HG02763 (cell line): ENCODE measurements around the gene MAP7D1.

ENCODE experiments used
- ATAC-seq: cut with Tn5 transposase; IDR thresholded peaks from one replicate; pipeline ENCODE4 v1.9.1; 2021; ENCODE audit warnings: mild to moderate bottlenecking, moderate library complexity; ENCODE audit not compliant: unreplicated experiment

The MAP7D1 gene

DNA sequence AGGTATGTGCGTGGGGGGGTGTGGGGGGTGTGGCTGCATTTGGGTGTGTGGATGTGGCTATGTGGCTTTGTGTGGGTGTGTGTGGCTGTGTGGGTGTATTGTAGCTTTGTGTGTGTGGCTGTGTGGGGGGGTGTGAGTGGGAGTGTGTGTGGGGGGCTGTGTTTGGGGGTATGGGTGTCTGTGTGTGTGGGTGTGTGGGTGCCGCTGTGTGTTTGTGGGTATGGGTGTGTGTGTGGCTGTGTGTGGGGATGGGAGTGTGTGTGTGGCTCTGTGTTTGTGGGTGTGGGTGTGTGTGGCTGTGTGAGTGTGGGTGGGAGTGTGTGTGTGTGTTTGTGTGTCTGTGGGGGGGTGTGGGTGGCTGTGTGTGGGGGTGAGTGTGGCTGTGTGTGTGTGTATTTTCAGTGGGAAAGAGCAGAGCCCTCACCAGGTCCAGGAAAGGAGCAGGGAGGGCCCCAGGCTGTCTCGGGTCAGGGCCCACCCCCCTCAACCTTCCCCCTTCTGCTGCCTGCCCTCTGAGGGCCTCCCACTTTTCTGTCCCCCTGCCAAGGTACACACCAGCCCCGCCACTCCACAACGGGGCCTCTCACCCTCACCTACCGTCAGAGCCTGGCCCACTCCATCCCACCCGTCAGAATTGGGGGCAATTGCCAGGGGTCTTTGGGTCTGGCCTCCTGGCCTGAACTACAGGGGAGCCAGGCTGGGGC is 29.0 kb upstream of the MAP7D1 start:
- no peak for ATAC-seq

DNA sequence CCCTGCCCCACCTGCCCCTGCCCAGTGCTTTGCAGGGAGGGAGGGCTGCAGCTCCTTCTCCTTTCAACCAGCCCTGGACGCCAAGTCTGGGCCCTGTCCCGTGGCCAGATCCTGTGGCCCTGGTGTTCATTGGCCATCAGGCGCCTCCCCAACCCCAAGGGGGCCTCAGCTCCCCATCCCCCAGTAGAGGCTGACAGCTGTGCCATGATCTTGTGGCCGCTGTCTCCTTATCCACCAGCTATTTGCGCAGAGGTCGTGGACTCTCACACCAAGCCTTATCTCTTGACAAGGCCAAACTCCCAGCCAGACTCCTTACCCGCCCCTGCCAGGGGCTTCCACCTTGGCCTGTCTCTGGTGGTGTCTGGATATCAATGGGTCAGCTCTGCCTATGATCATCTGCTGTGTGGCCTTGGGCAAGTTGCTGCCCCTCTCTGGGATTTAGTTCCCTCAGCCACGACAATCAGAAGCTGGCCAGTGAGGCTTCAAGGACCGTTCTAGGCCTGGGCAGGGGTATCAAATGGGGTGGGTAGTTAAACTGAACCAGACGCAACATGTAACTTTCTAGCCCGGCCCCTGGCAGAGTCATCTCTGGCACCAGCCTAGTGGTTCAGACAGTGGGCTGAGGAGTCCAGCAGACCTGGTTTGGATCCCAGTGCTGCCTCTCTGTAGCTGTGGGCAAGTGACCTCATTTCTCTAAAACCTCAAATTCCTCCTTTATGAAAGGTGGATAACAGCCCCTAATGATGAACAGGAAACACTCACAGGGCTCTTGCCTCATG is 27.6 kb upstream of the MAP7D1 start:
- no peak for ATAC-seq

DNA sequence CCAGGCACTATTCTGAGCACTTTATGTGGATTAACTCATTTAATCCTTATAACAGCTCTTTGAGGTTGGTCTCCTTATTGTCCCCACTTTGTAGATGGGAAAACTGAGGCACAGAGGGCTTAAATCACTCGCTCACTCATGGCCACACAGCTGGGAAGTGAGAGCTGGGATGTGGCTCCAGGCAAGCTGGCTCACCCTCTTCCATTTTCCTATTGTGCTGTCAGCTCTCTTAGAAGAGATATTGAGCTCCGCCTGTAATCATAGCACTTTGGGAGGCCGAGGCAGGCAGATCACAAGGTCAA is 27.1 kb upstream of the MAP7D1 start:
- ATAC-seq: no peak

DNA sequence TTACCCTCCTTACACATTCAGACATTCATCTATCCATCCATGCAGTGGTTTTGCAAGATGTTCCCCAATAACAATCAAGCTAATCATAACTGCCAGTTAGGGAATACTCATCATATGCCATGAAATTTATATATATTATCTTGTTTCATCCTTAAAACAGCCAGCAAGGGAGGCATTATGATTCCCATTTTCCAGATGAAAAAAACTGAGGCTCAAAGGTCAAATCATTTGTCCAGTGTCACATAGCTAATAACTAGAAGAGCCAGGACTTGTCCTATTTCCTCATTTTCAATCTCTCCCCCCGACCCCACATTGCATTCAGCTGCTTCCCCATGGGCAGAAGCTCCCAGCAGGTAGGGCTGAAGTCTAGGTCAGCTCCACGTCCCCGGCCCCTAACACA is 23.9 kb upstream of the MAP7D1 start:
- ATAC-seq: no peak

DNA sequence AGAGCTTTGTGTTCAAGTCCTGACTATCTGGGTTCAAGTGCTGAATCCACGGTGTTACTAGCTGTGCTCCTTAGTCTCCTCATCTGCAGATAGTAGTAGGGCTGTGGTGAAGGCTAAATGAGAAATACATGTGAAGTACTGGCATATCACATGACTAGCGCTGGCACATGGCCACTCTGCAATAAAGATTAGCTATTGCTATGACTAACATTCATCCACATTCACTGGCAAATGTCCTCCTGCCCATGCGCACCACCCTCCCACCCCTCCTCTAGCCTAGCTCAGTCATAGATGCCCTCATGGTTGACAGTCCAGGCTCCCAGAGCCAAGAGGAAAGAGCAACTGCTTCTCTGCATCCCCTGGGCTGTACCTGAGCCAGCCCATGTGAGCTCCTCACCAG is 22.5 kb upstream of the MAP7D1 start:
- no peak for ATAC-seq

DNA sequence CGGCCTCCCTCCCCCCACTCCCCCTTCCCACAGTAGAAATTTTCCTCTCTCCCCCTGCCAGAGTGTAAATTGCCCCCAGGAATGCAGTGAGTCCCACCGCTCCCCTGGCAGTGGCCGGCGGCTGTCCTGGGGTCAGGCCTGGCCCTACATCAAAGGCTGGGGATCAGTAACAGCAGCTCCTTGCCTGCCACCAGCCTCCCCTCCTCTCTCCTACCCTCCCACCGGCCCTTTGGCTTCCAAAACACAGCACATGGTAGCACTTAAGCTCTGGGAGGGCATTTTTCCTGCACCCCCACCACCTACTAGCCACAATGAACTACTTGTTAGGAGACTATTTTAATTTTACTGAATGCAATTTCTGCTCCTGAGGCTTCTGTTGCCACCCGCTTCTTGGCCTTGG is 21.9 kb upstream of the MAP7D1 start:
- no peak for ATAC-seq

DNA sequence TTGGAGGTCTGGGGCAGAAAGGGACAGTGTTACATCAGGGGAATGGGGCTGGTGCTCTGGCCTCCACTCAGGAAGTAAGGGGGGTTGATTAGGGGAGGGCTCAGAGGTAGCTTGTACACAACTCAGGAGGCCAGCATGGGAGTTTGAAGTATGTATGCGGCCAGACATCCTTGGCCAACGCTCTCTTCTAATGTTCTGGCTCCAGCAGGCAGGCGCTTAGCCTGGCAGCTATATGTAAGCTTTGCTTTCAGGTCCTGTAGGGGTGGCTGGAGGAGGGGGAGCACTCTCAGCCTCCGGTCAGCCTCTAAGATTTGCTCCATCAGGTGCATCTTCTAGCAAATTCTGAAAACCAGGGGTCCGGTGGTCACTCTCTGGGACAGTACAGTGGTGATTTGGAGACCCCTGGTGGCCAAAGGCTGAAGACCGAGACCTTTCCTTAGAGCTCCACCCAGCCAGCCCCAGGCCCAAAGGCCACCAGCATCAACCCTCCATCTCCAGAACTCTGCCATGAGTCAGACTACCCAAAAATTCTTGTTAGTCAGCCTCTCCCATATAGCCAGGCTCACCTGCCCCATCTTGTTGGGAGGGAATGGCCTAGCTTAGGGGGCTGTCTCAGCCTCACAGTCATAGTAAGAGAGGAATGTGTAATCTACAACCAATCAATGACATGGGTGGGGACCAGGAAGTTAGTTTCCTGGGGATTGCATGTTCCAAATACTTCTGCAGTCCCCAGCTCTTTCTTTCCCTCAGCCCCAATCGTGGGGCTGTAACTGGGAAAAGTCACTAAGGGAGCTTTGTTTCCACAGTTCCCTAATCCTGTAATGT is 21.2 kb upstream of the MAP7D1 start:
- ATAC-seq: no peak

DNA sequence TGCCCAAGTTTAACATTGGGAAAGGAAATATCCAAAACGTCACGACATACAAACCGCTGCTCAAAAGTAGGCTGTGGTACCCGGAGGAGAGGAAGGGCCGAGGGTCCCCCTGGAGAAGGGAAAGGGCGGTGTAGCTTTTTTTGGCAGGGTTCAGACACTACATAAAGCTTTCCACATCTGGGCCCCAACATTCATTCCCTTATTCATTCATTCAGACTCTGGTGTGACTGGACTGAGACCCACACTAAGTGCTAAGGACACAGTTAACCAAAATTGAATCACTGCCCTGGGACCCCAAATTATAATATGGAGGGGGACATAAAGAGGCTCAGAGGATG is 20.7 kb upstream of the MAP7D1 start:
- ATAC-seq: no peak

DNA sequence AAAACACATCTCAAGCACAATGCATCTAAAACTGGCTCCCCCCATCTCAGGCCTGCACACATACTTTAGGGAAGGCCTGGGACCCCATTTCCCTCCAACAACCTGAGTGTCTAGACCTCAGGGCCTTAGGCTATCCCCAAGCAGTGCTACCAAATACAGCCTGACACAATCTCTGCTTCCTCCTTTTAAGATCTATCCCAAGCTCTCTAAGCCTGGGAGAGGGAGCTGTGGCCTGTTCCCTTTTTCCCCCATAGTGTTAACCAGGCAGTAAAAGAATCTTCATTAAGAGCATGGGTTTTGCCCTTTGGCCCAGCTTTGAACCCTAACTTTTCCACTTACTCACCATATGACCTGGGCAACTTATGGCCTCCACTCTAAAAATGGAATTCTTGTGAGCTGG is 20.2 kb upstream of the MAP7D1 start:
- no peak for ATAC-seq

DNA sequence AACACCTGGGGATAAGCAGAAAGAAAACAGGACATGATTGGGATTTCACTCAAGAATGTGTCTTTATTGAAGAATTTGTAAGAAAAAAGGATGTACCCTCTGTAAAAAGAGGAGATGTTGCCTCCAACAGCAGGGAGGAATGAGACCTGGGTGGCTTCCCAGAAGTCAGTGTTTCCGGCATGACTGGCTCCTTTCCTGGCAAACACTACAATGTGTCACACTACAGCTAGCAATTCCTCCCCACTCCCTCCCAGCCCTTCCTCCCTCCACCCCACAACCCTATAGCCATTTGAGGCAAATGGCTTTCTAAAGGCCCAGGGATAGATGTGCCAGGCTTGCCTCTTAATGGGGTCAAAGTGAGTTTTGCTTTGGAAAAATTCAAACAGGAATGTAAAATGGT is 19.4 kb upstream of the MAP7D1 start:
- ATAC-seq: no peak

DNA sequence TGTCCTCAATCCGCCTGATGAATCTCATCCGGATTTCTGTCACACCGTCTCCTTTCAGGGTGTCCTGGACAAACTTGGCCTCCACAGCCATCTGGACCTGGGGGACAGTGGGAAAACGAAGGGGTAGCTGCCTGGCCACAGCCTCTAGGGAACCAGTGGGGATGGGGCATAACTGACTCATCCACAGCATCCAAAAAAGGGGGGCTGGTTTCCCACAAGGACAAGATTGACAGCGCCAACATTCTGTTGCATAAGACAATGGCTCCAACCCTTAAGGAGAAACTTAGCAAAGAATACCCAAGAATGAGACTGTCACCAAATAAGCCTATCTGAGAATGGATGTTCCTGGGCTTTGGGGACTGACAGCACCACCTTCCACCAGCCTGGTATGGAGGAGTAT is 18.7 kb upstream of the MAP7D1 start:
- ATAC-seq: no peak

DNA sequence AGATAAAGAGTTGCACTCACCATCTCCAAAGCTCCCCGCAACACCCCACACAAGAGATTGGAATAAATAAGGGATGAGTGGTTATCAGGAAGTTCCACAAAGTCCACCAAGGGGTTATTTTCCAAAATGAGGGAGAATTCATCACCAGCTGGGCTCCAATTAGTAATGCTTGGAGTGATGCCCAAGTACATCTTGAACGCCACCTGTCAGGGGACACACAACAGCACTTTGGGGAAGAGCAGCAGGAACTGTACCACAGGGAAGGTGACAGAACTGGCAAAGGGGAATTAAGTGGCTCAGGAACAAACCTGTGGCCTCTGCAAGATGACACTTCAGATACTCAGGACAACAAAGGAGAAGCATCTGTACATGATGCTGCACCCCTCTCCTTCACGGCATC is 18.2 kb upstream of the MAP7D1 start:
- ATAC-seq: no peak

DNA sequence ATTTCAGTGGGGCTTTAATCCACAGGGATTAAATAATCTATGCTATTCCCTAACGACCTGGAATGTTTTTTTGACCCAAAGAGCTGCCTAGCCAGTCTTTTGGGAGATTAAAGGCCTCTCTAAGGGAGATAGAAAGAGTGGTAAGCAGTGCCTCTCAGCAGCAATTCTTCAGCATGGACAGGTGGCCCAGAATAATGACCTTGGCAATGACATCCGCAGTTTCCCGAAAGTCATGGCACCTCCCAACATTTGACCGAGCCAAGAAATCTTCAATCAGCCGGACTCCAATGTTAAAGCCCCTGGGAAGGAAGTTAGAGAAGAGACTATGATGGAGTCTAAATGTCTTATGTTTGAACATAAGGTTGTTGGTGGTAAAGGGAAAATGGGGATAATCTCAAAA is 16.4 kb upstream of the MAP7D1 start:
- no peak for ATAC-seq

DNA sequence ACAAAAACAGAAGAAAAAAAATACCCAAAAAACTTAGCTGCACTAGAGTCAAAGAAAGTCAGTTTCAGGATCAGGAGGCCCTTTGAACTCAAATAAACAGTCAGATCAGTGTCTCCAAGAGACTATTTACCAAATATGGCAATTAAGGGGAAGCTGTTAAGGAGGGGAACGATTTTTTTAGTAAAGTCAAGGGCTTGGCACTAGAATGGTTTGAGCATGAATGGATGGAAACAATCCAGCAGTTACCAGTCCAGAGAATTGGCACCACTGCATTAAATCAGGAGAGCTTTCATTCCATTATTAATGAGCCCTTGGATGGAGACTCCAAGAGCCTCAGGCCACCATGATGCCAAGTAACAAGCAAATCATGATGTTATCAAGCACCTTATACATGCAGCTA is 13.8 kb upstream of the MAP7D1 start:
- no peak for ATAC-seq

DNA sequence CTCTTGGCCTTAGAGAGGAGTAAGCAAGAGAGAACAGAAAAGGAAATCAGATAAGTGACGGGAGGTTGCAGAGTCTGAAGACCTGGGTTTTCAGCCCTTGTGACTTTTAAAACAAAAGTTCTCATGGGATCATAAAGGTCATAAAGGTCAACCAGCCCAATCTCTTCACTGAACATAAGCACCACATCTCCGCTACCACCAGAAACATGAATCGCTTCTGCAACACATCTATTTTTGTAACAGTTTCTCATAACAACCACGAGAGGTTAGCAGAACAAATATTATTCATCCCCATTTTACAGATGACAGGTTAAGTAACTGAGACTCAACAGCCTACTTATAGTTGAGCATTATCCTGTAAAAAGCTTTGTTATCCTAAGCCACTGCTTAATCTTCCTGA is 12.5 kb upstream of the MAP7D1 start:
- no peak for ATAC-seq

DNA sequence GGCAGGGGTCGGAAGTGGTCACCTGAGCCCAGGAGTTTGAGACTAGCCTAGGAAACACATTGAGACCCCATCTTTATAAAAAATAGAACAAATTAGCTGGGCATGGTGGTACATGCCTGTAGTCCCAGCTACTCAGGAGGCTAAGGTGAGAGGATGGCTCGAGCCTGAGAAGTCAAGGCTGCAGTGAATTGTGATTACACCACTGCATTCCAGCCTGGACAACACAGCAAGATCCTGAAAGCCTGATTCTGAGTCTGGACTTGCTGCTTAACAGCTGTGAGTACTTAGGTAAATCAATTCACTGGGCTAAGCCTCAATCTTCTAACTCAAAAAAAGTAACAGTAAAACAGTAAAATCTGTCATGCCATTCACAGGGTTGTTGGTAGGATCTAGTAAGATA is 11.5 kb upstream of the MAP7D1 start:
- ATAC-seq: no peak

DNA sequence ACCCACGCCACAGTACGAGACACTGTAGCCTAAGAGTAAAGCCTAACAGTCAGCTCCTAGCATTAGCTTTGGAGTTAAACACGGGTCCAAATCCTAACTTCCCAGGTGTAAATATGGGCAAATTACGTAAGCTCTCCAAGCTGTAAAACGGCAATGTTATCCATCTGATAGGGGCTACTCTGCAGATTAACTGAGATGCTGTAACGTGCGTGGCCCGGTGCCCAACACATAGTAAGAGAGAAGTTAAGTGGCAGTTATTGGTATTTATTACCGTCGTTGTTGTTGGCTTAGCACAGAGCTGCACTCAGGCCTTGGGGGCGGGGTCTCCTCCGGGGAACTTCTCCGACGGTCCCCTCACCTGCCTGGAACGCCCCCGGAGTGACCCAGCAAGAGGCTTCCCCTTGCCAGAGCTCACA is 7.1 kb upstream of the MAP7D1 start:
- ATAC-seq: no peak

DNA sequence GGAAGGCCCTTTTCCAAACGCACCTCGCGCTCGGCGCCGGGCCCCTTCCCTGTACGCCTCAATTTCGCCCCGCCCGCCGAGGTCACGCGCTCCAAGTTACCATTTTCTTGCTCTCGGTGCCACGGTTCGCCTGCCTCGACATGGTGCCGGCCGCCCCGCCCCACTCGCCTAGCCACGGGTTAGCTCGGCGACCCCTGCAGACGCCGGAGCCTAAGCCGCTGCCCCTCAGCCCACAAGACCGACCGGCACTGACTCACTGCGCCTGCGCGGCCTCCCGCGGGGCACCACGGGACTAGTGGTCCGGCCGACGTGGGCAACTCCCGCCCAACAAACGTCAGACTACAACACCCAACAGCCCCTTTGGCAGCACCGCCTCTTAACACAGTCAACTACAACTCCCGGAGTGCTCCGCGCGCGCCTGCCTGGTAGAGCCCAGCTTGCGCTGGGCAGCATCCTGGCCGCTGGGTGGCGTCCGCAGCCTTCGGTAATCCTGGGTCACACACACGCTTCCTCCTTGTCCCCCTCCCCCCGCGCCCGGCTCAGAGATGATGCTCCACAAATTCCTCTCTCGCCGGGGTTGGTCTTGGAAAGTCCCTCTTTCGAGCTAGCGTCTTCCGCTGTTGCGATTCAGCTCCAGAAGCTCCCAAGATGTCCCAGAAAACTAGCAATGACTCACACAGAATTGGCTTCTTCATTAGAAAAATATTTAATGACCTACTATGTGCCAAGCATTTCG is 6.6 kb upstream of the MAP7D1 start, which contains the start of gene TRAPPC3:
Gene TRAPPC3, minus strand, starts transcription at position 250 of the 736 bp plus-strand sequence. Its CDS starts 108 bp downstream, at position 142.
- ATAC-seq: peak; percentile 93

DNA sequence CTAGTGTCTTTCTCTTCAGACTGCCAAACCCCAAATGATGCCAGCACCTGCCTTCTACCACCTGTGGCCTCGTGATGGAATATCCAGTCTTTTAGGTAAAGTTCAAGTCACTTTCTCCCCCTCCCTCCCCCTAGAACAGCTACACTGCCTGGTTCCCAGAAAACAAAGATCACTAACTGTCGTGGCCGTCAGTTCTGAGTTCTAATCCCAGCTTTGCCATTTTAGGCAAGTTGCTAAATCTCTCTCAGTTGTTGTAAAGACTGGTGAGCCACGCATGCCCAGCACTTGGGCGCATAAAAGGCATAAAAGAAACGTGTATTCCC is 6.0 kb upstream of the MAP7D1 start:
- no peak for ATAC-seq

DNA sequence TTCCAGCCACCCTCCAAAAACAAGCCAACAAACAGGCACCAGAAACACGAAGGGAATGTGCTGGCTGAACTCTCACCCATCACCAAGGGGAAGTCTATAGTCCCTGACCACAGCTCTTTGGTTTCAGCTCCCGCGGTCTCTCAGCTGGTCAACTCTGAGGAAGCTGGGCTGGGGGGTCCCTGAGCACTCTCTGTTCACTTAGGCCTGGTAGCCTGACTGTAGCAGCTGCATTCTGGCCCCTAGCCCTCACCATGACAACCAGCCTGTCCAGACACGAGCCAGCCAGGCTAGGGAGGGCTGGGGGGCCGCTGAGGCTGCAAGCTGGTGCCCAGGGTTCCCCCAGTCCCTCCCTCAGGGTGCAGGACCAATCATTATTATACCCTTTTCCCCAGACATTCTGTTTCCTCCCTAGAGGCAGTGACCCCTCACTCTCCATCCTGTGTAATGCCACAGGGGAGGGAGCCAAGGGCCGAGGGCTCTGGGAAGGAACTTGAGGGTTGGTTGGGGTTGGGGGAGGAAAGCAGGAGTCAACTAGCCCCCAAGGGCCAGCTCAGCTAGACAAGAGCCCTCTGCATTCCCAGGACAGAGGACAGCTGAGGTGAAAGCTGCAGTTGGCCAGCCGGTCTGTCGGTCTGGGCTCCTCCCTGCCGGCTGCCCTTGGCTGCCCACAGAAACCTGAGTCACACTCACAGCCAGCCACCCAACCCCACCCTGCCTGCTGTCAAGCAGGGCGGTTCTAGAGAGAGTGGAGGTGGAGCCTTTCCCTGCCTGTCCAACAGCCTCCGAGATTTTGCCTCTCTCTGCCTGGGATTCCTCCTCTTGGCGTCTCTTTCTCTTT is 5.4 kb upstream of the MAP7D1 start:
- ATAC-seq: peak; percentile 39
